Measurements from ENCODE around the gene NRP2. TPM values are rescaled to one million over a fixed set of nuclear protein-coding genes. Genes with fewer than 3 reads are reported as not detected.

Gene NRP2
- total and polyA plus RNA-seq, 8 donors: 42.3 to 122 (median 60.9) TPM

DNA sequence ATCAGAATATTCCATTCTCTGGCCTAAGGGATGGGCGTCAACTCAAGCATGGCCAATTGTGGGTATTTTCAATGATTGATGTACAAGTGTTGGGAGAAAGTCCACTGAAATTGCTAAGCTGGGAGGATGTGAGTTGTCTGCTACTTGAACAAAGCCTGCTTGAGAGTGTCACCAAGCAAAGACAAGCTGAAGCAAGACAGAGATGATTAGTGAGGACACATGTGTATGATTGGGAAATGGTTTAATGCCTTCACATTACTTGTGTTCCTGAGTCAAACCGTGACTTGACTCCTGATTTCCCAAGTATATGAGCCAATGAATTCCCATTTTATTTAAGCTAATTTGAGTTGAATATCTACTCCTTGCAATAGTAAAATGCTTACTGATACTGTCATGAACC, 23.7 kb upstream of the NRP2 start:
- no peak for ATAC-seq
- H3K9me3 ChIP-seq: no peaks in the 10 kb centered on the region
- H3K27me3 ChIP-seq: no peaks in the 10 kb centered on the region
- no peaks in the 10 kb centered on the region for H3K36me3 ChIP-seq
- peaks cover 0 to 4% of the 10 kb centered on the region in 2 donors for H3K4me1 ChIP-seq
- TF ChIP-seq, protein P1, sequence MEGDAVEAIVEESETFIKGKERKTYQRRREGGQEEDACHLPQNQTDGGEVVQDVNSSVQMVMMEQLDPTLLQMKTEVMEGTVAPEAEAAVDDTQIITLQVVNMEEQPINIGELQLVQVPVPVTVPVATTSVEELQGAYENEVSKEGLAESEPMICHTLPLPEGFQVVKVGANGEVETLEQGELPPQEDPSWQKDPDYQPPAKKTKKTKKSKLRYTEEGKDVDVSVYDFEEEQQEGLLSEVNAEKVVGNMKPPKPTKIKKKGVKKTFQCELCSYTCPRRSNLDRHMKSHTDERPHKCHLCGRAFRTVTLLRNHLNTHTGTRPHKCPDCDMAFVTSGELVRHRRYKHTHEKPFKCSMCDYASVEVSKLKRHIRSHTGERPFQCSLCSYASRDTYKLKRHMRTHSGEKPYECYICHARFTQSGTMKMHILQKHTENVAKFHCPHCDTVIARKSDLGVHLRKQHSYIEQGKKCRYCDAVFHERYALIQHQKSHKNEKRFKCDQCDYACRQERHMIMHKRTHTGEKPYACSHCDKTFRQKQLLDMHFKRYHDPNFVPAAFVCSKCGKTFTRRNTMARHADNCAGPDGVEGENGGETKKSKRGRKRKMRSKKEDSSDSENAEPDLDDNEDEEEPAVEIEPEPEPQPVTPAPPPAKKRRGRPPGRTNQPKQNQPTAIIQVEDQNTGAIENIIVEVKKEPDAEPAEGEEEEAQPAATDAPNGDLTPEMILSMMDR (IDR thresholded peaks at IDR 0.05): no peak
- intact Hi-C loops (cut with DNase I): no loop called here
- H3K4me3 ChIP-seq: no peak overlapping the region
- no peak overlapping the region for H3K27ac ChIP-seq
- no peak for DNase-seq

DNA sequence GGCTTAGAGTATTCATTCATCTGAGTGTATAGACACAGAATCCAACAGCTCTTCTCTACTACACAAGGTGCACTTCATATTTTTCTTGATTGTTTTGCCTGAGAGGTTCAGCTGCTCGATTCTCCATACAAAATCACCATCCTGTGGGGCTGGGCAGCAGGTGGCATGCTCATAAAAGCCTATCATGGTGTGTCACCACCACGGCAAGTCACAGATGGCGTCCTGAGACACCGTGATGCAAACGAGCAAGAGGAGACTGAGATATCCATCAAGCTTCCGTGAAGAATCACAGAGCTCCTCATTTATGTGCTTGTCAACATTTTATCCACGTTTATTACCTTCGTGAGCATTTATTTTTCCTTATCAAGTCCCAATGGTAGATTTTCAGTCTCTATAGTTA, 22.4 kb upstream of the NRP2 start:
- Histone ChIP-seq H3K4me3 (no peak overlapping the region), H3K4me1 (peaks cover 0 to 4% of the 10 kb centered on the region in 2 donors), H3K36me3 (no peaks in the 10 kb centered on the region), H3K27ac (no peak overlapping the region), H3K9me3 (no peaks in the 10 kb centered on the region), H3K27me3 (no peaks in the 10 kb centered on the region)
- DNase-seq: no peak
- TF ChIP-seq, protein P1 (IDR thresholded peaks at IDR 0.05): no peak
- no peak for ATAC-seq
- intact Hi-C loops (cut with DNase I): no loop called here

DNA sequence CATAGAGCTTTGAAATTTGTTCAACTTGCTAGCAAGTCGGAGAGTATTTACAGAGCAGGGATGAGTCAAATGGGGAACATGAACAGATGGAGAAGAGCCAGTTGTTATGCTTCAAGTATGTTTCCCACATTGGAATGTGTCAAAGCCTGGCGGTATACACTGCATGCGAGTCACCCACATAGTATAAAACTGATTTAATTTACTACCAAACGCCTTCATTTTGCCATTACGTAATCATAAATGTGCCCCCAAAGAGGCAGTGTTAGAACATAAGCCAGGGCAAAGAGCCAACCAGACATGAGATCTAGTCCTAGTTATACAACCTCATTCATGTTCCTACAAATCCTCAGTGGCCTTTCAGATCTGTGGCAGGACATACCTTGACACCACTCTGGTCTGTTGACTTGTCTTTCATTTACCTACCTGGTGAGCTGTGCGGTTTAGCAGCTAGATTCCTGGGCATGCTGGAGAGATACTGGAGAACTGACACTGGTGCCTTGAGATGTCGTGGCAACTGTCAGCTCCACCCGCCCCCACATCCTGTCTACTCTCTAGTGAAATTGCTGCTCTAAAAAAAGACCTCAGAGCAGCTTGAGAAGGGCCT, 21.7 kb upstream of the NRP2 start:
- peak; percentile 66 for ATAC-seq
- Histone ChIP-seq H3K9me3 (no peaks in the 10 kb centered on the region), H3K4me3 (no peak overlapping the region), H3K4me1 (peaks cover 0 to 4% of the 10 kb centered on the region in 2 donors), H3K27me3 (no peaks in the 10 kb centered on the region), H3K27ac (peak overlapping the region in 1 of 2 donors; percentile 26), H3K36me3 (no peaks in the 10 kb centered on the region)
- intact Hi-C loops (cut with DNase I): no loop called here
- no peak for DNase-seq
- TF ChIP-seq, protein P1 (IDR thresholded peaks at IDR 0.05): no peak

DNA sequence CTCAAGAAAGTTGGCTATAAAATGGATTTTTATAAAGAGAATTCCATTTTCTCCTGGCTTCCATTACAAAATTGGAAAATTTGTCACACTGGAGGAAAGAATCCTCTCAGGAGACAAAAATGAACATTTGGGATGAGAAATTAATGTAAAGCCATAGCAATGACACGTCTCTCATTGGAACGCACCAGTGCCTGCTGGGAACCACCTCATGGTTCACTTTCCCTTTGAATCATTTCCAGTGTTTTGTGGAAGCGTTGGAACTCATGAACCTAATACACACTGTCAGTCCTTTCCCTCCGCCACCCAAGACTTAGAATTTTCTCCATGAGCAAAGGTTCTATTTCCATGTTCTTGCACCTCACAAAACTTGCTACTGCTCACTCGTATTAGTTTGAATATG, 21.0 kb upstream of the NRP2 start:
- Histone ChIP-seq H3K4me3 (no peak overlapping the region), H3K9me3 (no peaks in the 10 kb centered on the region), H3K4me1 (peaks cover 0 to 4% of the 10 kb centered on the region in 2 donors), H3K27ac (peak overlapping the region in 1 of 2 donors; percentile 26), H3K36me3 (no peaks in the 10 kb centered on the region), H3K27me3 (no peaks in the 10 kb centered on the region)
- TF ChIP-seq, protein P1 (IDR thresholded peaks at IDR 0.05): no peak
- DNase-seq (no peak), ATAC-seq (no peak)
- intact Hi-C loops (cut with DNase I): no loop called here

DNA sequence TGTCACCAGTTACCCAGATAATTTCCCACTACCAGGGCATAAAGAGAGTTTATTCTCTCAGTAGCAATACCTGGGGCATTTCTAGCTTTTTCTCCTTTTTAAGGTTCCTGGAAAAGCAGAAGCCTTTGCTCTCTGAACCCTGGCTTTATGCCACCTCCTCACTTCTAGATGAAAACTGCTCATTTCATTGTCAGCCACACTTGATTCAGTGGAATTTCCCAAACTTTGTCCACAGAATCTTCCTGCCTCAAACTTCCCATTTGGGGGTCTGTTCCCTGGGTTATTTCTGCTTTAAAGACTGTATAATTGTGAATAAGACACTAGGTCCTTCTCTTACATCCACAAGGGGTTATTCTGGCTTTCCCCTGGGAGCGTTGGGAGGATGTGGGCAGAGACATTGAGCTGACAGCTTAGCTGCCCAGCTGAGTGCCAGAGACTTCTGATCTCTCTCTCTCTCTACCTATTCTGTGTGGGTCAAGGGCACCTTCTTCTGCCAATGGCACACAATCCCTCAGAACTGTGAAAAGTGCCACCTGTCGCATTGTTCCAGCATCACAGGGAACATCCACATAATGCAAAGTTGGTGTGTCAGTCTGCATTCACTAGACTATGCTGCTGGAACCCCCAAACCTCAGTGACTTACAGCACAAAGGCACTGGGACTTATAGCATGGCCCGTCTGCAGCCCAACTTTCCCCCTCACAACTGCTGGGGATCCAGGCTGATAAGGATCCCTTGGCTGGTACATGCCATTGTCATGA, 19.9 kb upstream of the NRP2 start:
- TF ChIP-seq, protein P1 (IDR thresholded peaks at IDR 0.05): no peak
- no peak overlapping the region for H3K4me3 ChIP-seq
- ATAC-seq: no peak
- intact Hi-C loops (cut with DNase I): no loop called here
- H3K36me3 ChIP-seq: no peaks in the 10 kb centered on the region
- no peak overlapping the region for H3K27ac ChIP-seq
- H3K27me3 ChIP-seq: no peaks in the 10 kb centered on the region
- DNase-seq: no peak
- H3K9me3 ChIP-seq: no peaks in the 10 kb centered on the region
- H3K4me1 ChIP-seq: peaks cover 0 to 4% of the 10 kb centered on the region in 2 donors
